Spleen (tissue), 7 donors: ENCODE data around the gene KLHL6.
"Not testable (repeated sequence)": the region's sequence is repeated elsewhere in the genome, so short reads cannot be mapped to it uniquely, and the experiment has no call there.

Experiments
- POLR2A ChIP-seq, 3 donors: fragments of 450-650 bp; IDR thresholded peaks; one replicate each; pipeline ENCODE4 v1.5.1; 2017; ENCODE audit warnings: antibody characterized with exemption in 3 of 3, mild to moderate bottlenecking in 1 of 3
- TF ChIP-seq, protein P1 (sequence below), 11 experiments: fragments of 200-600 bp in 7 of 11; fragments of 450-650 bp in 4 of 11; sonication (generic) in 4 of 11; IDR thresholded peaks in 8 of 11; conservative IDR thresholded peaks in 3 of 11; 1 replicate in 7 of 11; 2 replicates in 4 of 11; pipeline versions ENCODE4 v1.4.0 to v1.8.0; 2016 to 2021; ENCODE audit warnings: antibody characterized with exemption in 11 of 11, inconsistent platforms in 4 of 11, mild to moderate bottlenecking in 1 of 11
- donor health status: DM: no; HTN: no; CAD: no; lungs with moderate emphysema.
- donor health status: DM: no; HTN: no; CAD: no.
- donor health status: DM: no; HTN: no; CAD: no.

DNA sequence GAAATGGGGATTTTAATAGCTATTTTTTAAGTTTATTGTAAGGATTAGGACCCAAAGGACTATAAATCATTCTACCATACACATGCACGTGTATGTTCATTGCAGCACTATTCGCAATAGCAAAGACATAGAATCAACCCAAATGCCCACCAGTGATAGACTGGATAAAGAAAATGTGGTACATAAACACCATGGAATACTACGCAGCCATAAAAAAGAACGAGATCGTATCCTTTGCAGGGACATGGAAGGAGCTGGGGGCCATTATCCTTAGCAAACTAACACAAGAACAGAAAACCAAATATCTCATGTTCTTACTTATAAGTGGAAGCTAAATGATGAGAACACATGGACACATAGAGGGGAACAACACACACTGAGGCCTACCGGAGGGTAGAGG, 26.7 kb downstream of the KLHL6 start:
- TF ChIP-seq, protein P1, sequence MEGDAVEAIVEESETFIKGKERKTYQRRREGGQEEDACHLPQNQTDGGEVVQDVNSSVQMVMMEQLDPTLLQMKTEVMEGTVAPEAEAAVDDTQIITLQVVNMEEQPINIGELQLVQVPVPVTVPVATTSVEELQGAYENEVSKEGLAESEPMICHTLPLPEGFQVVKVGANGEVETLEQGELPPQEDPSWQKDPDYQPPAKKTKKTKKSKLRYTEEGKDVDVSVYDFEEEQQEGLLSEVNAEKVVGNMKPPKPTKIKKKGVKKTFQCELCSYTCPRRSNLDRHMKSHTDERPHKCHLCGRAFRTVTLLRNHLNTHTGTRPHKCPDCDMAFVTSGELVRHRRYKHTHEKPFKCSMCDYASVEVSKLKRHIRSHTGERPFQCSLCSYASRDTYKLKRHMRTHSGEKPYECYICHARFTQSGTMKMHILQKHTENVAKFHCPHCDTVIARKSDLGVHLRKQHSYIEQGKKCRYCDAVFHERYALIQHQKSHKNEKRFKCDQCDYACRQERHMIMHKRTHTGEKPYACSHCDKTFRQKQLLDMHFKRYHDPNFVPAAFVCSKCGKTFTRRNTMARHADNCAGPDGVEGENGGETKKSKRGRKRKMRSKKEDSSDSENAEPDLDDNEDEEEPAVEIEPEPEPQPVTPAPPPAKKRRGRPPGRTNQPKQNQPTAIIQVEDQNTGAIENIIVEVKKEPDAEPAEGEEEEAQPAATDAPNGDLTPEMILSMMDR (IDR thresholded peaks at IDR 0.05 in 8 of 11, conservative IDR thresholded peaks at IDR 0.05 in 3 of 11): not testable (repeated sequence)
- TF ChIP-seq POLR2A (IDR thresholded peaks at IDR 0.05): not testable (repeated sequence)
